GM21360 (cell line): ENCODE measurements around the gene TMEM86A.

Experiments
- ATAC-seq: cut with Tn5 transposase; IDR thresholded peaks from one replicate; pipeline ENCODE4 v1.9.1; 2021; ENCODE audit warnings: mild to moderate bottlenecking, moderate library complexity; ENCODE audit not compliant: unreplicated experiment

The TMEM86A gene

GRCh38 chr11:18699848-18700261, 1.3 kb downstream of the TMEM86A start:
- ATAC-seq = no peak

- ATAC-seq = no peak
These were observed 1.8 kb downstream of the TMEM86A start for GRCh38 chr11:18700375-18700774.

DNA sequence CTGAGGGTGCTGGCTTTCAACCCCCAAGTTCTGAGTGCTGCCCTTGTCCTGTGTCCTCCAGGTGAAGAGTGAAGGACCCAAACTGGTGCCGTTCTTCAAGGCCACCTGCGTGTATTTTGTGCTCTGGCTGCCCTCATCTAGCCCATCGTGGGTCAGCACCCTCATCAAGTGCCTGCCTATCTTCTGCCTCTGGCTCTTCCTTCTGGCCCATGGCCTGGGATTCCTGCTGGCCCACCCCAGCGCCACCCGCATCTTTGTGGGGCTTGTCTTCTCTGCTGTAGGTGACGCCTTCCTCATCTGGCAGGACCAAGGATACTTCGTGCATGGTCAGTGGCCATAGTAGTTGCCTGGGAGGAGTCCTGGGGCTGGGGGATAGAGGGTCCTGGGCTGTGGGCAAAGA, 2.3 kb downstream of the TMEM86A start:
- no peak for ATAC-seq

DNA sequence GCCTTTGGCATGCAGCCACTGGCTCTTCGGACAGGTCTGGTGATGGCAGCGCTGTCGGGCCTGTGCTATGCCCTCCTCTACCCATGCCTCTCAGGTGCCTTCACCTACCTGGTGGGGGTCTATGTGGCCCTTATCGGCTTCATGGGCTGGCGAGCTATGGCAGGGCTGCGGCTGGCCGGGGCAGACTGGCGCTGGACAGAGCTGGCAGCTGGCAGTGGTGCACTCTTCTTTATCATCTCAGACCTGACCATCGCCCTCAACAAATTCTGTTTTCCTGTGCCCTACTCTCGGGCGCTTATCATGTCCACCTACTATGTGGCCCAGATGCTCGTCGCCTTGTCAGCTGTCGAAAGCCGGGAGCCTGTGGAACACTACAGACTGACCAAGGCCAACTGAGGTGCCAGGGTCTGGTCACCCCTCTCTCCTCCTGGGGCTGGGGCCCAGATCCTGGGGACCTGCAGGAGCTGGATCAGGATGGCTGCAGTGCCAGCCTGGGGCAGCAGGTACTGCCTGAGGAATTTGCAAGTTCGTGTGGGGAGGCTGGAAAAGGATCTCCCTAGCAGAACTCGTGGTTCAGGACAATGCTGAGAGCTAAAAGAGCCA, 3.1 kb downstream of the TMEM86A start:
- no peak for ATAC-seq

DNA sequence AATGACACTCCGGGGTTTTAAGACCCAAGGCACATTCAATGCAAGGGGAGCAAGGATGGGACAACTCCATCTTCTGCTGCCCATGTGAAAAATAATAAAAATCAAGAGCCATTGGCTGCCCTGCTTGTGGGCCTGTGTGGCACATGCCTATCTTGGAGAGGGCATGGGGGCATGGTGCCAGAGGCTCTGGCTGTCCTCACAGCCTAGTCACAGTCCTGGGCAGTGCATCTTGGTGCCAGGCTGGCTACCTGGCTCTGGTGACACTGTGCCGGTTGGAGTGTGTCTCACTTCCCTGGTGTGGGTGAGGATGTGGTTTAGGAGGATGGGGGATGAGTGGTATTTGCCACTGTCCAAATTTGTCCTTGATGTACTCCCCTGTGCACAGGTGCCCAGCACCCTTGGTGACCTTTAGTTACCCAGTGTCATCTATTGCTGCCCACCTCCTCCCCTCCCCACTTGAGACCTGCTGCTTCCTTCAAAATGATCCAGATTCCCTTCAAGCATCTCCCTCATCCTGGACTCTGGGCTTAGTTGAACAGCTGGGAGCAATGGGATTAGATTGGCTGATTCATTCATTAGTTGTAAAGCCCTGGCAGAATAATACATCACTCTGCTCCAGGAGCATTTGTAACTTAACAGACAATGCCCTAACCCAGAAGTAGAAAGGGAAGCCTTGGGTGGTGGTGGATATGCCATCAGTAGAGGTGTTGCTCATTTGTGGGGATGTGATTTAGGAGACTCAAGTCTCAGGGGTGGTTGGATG, 4.6 kb downstream of the TMEM86A start:
- no peak for ATAC-seq

DNA sequence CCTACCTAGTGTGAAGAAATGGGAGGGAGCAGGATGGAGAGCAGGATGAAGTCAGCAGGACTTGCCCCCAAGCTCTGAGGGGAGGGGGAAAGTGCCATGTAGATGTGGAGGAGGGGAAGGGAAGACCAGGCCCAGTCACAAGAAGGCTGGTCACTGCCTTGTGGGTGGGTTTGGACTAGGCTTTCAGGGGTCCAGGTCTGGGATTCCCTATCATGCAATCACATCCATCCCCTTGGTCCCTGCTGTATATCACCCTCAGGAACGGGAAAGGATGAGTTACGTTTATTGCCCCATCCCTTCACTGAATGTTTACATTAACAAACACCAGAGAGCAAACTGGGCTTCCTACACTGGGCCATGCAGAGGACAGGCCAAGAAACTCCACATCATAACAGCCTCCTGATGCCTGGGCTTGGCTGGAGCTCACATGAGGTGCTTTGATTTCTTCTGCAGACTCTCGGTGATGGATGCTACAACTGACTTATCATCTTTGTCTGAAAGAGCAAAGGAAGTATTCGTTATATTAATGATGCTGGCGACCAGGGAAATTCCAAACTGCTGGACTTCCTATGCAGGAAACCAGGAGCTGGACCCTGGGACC, 5.6 kb downstream of the TMEM86A start:
- no peak for ATAC-seq

- ATAC-seq = no peak
These were observed 6.1 kb downstream of the TMEM86A start for GRCh38 chr11:18704698-18705097.

DNA sequence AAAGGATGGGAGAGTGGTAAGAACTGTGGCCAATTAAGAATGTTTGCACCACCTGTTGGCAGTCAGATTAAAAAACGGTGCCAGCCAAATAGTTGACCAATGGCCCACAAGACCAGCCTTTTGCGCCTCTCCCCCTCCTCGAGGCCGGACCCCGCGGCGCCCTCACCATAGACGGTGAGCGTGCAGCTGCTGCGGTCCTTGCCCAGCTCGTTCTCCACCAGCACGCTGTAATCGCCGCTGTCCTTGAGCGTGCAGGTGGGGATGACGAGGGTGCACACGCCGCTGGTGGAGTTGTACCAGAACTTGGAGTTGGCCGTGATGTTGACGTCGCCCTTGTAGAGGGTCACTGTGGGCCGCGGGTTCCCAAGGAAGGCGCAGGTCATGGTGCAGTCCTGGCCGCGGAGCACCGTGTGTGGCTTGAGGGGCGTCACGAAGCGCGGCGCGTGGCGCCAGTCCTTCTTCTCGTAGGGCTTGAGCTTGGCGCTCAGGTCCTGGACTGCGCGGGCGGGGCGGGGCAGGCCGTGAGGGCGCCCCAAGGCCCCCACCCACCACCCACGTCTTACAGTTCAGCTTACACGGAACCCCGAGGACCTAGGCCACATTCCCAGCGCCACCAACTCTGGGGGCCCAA, 7.2 kb downstream of the TMEM86A start:
- no peak for ATAC-seq

DNA sequence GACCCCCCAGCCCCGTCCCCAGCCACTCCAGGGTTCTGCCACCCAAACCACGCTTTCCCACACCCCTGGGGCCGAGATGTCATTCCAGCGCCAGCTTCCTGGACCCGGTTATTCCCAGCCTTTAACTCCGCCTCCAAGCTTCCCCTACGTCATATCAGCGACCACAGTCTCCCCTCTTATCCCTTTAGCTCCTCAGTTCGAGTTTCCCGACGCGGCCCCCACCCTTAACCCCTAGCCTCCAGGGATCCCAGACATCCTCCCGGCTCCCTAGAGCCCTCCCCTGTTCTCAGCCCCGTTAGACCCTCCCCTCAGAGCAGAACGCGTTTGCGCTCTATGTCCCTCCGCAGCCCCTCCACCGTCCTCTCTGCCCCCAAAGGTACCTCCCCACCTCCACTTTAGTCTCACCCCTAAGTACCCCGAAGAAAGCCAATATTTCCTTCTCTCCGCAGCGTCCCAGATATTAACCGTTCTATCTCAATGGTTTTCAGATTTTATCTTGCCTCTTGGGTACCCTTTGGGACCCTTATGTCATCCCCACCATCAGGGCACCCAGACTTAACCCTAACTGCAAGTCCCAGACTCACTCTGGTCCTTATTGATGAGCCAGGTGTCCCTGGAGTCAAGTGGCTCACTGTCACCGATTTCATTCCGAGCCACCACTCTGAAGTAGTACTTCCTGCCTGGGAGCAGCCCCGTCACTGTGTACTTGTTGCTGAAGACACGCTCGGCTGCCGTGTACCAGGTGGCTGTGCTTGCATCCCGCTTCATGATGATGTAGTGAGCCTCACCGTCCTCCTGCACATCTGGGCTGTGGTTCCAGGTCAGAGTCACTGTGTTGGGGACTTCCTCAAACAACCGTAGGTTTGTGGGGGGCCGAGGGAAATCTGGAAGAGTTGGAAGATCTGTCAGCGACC, 8.0 kb downstream of the TMEM86A start:
- ATAC-seq = peak; percentile 71

- ATAC-seq = no peak
These were observed 9.3 kb downstream of the TMEM86A start for GRCh38 chr11:18707811-18708340.

GRCh38 chr11:18709414-18709813, 10.8 kb downstream of the TMEM86A start:
- ATAC-seq = no peak

GRCh38 chr11:18710545-18710944, 12.0 kb downstream of the TMEM86A start:
- ATAC-seq = no peak

DNA sequence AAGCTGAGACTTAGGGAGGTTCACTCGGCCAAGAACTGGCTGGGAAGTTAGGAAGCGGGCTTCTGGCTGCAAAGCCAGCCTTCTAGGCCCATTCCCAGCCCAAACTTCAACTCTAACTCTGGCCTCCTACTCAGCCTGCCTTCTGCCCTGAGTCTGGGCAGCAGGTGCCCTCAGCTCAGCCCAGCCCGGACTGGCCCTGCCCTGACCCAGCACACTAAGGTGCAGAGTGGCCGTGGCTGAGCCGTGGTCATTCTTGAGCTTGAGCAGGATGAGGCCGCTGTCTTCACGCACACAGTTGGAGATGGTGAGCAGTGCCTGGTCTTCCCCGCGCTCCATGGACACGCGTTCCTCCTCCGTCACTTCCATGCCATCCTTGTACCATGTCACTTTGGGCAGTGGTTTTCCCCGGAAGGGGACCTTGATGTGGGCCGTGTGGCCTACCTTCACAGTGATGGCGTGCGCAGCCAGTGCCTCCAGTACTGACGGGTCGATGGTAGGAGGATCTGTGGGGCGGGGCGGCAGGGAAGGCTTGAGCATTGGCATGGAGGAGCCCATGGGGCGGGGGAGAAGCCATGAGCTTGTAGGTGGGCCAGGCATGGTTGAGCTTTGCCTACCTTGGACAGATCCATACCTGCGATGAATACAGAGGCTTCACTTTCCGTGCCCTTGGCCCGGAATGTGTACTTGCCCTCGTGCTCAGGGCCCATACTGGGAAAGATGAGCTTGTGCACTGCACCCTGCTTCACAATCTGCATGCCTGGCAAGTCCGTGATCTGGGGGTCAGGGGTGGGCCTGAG, 15.3 kb downstream of the TMEM86A start:
- ATAC-seq = no peak

DNA sequence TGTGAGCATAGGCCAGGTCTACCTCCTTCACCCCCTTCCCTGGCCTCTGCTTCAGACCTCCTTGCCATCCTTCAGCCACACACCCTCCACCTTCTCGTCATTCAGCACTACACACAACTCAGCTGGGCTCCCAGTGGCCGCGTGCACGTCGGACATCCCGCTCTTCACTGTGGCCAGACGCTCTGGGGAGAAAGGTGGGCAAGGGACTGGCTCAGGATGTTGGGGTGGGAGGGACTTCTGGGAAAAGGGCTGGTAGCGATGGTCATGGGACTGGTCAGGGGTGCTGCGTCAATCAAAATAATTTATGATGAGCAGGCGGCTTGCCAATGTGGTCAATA, 15.8 kb downstream of the TMEM86A start:
- ATAC-seq = no peak

GRCh38 chr11:18715476-18715875, 16.9 kb downstream of the TMEM86A start:
- ATAC-seq = no peak

DNA sequence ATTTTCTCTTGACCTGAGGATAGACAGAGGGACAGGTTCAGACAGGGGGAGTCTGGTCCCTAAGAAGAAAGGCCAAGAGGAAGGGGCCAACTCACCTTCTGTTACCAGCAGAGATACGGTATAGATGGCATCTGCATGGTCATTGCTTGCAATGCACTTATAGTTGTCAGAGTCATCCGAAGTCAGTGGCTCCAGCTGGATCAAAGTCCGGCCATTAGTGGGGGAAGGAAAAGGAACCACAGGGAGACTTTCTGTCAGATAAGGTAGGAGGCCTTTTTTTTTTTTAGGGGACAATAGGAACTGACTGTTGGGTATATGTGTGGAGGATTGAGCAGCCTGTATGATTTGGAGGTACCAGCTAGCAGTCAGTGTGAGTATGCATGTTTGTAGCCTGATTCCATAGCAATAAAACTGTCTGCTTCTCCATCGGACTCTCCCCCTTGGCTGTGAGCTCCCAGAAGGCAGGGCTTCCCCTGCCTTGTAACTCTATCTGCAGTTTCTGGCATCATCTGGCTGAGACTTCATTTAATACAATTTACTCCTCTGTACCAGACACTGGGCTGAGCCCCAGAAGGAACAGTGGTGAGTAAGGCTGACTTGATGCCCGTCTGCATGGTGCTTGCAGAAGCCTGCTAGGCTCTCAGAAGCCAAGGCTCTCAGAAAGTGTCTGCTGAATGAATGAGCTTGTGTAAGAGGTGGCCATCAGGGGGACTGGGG, 21.7 kb downstream of the TMEM86A start:
- ATAC-seq = no peak

DNA sequence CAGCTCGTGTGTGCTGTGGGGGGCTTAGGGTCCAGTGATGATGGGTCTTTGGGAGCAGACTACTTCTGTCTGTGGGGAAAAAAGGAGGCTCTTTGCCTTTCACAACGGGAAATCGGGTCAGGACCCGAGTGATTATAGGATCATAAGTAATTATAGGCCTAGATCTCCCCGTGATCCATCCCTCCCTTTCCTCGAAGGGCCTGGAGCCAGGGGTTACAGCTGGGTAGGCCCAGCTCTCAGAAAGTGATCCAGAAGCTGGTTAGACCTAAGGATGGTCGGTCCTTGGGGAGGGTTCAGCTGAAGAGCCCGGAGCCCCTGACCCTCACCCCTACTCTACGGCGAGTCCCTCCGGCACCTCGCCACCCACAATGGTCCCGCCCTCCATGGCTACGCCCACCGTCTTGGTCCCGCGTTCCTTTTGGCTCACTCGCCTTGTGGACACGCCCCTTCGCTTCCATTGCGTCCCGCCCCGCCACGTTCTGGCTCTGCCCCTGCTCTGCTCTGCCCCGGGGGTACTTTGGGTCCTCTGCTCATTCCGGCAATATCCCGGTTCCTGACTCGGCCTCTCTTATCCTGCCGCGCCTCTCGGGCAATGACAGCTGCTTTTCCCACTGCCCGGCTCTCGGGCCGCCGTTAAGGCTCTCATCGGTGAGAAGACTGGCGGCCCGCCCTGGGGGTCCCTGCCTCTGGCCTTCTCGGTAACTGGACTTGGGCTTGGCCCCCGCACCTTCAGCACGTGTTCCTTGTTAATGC, 22.4 kb downstream of the TMEM86A start:
- peak; percentile 66 for ATAC-seq

DNA sequence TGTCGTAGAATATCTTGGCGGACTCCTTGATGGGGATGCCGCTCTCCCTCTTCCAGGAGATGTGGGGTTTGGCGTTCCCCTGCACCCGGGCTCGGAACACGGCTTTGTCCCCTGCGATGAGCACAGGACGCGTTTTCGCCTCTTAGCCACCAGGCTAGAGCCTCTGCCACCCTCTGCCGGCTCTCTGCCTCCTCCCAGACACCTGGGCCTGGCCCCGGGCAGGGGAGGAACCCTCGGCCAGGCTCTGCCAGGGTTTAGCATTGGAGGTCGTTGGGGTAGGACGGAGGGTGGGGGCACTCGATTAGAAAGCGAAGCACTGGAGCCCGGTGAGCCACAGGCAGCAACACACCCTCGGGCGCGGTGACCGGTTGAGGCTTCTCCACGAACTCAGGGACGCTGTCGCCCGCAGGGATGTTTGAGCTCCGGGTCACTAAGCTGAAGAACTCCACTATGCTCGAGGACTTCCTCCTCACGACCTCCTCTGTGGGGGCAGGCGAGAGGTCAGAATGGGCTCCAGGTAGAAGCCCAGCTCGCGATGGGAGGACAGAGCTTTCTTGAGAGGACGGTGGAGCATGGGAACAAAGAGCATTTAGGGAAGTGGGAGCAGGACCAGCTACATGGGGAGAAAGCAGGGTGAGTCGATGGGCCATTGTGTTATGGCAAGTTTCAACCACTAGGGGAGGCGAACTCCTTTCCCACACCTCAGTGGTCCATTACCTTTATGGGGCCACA, 23.1 kb downstream of the TMEM86A start:
- ATAC-seq = no peak
